ENCODE results near the gene HOMER3. TPM values are rescaled to one million over a fixed set of nuclear protein-coding genes. Genes with fewer than 3 reads are reported as not detected.
A peak's percentile ranks its signal among the peaks of the same experiment; 100 is the strongest.

HOMER3 gene
- total and polyA plus RNA-seq, 2 of the 13 experiments (the other 11 are each of a cell fraction or from before 2014, with no cell fraction given), result 21.3 to 27.3 TPM

DNA sequence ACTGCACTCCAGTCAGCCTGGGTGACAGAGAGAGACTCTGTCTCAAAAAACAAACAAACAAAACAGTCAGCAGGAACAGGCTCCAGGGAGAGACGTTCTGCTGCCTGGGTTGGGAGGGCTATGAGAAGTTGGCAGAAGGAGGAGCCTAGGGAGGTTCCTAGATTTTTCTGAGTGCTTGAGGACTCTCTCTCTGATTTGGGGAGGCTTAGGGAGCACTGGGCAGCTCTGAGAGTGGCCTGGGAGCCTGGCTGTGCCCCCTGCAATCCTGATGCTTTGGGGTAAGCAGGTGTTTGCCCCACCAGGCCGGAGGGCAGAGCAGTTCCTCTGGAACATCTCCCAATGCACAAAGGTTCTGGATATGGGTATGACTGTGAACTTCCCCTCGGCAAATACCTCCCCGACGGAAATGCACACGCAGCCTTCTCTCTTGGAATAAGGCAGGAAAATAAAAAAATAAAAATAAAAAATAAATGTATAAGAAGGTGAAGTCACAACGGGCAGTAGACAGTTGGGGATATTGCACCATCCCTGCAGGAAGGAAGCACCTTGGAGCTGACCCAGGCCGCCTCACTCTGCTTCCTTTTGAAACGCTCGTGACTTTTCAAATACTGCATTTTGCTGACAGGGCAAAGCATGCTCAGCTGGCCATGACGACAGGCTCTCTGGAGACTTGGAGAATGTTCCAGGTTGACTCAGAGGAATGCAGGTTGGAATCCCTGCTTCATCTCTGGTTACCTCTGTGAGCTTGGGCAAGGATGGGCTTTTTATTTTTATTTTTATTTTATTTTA is 26.5 kb upstream of the HOMER3 start (continued):
- TF ChIP-seq AHDC1 (CRISPR knock-in tag; IDR thresholded peaks at IDR 0.05; ENCODE audit: borderline replicate concordance) (no peak), ISX (CRISPR knock-in tag; conservative IDR thresholded peaks at IDR 0.05) (no peak), MAF1 (CRISPR knock-in tag; IDR thresholded peaks at IDR 0.05; ENCODE audit: borderline replicate concordance) (no peak), CEBPG (CRISPR knock-in tag; IDR thresholded peaks at IDR 0.05) (peak; percentile 55), SYNCRIP (IDR thresholded peaks at IDR 0.05; ENCODE audit: insufficient read depth, low read depth, low read length) (no peak), ETV6 (CRISPR knock-in tag; conservative IDR thresholded peaks at IDR 0.05) (no peak), ZNF570 (CRISPR knock-in tag; IDR thresholded peaks at IDR 0.05; ENCODE audit: borderline replicate concordance) (no peak), HOXA3 (CRISPR knock-in tag; IDR thresholded peaks at IDR 0.05) (no peak), HNRNPK (IDR thresholded peaks at IDR 0.05; ENCODE audit: low read depth, low read length, poor library complexity, severe bottlenecking) (no peak), ZNF232 (CRISPR knock-in tag; IDR thresholded peaks at IDR 0.05; ENCODE audit: borderline replicate concordance) (no peak), CBFB (CRISPR knock-in tag; IDR thresholded peaks at IDR 0.05) (no peak), TCF7 (IDR thresholded peaks at IDR 0.05; ENCODE audit: low read depth) (no peak), ZNF766 (CRISPR knock-in tag; IDR thresholded peaks at IDR 0.05; ENCODE audit: borderline replicate concordance) (no peak), ZNF616 (CRISPR knock-in tag; IDR thresholded peaks at IDR 0.05; ENCODE audit: low read depth) (no peak)
- TF ChIP-seq, protein P1, sequence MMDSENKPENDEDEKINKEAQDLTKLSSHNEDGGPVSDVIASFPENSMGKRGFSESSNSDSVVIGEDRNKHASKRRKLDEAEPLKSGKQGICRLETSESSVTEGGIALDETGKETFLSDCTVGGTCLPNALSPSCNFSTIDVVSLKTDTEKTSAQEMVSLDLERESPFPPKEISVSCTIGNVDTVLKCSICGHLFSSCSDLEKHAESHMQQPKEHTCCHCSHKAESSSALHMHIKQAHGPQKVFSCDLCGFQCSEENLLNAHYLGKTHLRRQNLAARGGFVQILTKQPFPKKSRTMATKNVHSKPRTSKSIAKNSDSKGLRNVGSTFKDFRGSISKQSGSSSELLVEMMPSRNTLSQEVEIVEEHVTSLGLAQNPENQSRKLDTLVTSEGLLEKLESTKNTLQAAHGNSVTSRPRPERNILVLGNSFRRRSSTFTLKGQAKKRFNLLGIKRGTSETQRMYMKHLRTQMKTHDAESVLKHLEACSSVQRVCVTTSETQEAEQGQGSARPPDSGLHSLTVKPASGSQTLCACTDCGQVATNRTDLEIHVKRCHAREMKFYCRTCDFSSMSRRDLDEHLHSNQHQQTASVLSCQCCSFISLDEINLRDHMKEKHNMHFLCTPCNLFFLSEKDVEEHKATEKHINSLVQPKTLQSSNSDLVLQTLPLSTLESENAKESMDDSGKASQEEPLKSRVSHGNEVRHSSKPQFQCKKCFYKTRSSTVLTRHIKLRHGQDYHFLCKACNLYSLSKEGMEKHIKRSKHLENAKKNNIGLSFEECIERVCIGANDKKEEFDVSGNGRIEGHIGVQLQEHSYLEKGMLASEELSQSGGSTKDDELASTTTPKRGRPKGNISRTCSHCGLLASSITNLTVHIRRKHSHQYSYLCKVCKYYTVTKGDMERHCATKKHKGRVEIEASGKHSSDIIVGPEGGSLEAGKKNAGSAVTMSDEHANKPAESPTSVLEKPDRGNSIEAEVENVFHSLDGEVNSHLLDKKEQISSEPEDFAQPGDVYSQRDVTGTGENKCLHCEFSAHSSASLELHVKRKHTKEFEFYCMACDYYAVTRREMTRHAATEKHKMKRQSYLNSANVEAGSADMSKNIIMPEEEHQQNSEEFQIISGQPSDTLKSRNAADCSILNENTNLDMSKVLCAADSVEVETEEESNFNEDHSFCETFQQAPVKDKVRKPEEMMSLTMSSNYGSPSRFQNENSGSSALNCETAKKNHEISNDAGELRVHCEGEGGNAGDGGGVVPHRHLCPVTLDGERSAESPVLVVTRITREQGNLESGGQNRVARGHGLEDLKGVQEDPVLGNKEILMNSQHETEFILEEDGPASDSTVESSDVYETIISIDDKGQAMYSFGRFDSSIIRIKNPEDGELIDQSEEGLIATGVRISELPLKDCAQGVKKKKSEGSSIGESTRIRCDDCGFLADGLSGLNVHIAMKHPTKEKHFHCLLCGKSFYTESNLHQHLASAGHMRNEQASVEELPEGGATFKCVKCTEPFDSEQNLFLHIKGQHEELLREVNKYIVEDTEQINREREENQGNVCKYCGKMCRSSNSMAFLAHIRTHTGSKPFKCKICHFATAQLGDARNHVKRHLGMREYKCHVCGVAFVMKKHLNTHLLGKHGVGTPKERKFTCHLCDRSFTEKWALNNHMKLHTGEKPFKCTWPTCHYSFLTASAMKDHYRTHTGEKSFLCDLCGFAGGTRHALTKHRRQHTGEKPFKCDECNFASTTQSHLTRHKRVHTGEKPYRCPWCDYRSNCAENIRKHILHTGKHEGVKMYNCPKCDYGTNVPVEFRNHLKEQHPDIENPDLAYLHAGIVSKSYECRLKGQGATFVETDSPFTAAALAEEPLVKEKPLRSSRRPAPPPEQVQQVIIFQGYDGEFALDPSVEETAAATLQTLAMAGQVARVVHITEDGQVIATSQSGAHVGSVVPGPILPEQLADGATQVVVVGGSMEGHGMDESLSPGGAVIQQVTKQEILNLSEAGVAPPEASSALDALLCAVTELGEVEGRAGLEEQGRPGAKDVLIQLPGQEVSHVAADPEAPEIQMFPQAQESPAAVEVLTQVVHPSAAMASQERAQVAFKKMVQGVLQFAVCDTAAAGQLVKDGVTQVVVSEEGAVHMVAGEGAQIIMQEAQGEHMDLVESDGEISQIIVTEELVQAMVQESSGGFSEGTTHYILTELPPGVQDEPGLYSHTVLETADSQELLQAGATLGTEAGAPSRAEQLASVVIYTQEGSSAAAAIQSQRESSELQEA (CRISPR knock-in tag; IDR thresholded peaks at IDR 0.05; ENCODE audit: not compliant biosample characterization), result no peak
